HG03025 (cell line): ENCODE measurements around the gene TMUB2.
A peak's percentile ranks its signal among the peaks of the same experiment; 100 is the strongest.

Source experiments
- ATAC-seq: cut with Tn5 transposase; IDR thresholded peaks from one replicate; pipeline ENCODE4 v1.9.1; 2021; ENCODE audit warnings: mild to moderate bottlenecking, moderate library complexity; ENCODE audit not compliant: unreplicated experiment, low FRiP score

Gene TMUB2

DNA sequence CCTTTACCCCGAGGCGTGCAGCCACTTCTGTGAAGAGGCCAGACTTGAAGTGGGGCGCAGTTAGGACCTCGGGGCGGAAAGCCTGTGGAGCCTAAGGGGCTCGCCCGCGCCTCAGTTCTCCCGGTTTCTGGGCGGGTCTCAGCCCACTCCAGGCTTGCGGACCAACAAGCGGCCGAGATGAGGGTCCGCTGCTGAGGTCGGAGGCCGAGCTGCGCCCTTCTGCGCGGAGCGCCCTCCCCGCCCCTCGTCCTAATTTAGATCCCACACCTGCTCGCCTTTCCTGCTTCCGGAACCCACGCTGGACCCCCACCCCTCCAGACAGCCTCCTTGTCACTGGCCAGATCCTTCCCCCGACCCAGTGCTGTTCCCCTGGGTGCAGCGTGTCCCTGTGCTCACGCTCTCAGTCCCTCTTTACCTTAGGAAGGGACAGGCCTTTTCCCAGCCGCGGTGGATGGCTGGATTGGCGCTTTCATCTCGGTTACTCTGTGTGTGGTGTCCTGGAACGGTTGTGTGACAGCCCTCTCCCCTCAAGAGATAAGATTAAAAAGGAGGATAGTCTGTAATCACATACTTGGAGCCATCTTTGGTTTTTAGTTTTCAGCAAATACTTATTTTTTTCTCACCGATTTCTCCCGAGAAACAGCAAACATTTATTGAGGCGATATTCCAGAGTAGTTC, 13.8 kb downstream of the TMUB2 start:
- ATAC-seq, result peak; percentile 2

DNA sequence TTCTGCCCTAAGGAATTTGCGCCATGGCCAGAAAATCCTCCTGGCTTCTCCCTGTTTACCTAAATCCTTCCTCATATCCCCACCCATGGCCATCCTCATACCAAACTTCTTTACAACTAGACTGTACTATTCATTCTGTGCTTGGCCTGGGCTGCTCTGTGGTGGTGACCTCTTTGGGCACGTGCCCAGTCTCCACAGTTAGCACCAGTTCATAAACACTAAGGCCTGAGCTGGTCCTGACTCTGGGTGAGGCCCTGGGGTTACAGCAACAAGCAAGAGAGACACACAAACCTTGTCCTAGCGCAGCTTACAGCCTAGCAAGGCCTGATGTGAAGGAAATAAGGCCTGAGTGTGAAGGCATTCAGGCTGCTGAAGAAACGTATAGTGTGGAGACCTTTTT, 16.0 kb downstream of the TMUB2 start:
- no peak for ATAC-seq

DNA sequence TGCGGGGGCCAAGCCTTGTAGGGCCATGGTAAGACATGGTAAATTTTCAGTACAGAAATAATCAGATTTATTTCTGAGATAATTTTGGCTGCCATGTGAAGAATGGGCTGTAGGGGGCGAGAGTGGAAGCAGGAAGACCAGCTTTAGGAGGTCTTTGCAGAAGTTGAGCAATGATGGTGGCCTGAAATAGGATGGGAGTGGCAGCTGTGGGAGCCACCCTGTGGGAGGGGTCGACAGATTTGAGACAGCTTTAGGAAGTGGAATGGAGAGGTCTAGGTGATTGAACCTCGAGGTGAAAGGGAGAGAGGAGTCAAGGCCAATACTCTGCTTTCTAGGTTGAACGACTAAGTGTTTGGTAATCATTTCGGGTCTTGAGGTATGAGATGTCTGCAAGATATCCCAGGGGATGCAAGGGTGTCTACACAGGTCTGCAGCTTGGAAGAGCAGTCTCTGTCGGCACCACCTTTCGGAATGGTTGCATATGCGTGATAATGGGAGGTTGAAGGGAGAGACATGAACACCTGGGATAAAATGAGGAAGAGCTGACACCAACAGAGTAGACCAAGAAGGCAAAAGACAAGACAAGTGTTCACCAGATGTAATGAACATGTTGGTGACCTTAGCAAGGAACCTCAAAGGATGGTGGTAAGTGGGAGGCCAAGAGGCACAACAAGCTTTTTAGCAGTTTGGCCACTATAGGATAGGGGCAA, 17.1 kb downstream of the TMUB2 start:
- ATAC-seq, result no peak

- ATAC-seq, result no peak
Measured at GRCh38 chr17:44204441-44204882, 17.7 kb downstream of the TMUB2 start.

DNA sequence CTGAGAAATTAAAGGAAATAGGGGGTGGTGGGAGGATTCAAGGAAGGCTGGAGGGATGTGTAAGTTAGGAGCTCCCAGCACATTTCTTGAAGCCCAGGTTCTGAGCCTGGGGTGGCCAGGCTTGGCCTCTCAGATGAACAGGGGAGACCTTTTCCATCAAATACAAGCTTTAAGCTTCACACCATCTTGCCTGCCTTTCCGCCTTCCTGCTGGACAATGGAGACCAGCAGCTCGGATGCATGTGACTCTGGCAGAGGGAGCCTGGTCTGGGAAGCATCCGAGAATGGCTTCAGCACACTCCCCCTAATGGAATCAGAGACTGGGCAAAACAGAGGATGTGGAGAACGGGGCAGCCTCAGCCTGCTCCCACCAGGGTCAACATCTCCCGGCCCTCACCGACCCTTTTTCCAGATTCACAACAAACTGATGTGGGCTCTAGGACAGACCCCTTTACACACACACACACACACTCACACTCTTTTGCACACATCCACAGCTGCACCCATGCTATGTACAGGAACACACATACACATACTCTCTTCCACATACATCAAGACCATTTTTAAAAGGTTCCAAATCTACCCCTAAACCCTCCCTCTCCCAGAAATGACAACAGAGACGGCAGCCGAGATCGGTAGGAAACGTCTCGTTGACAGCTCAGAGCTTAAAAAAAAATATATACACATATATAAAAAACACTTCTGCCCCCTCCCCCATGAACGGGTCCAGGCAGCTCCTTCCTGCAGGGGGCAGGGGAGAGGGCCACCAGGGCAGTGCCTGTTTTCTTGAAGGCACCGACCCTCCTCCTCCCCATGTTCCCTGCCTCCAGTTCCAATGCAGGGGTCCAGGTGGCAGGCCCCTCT, 19.4 kb downstream of the TMUB2 start:
- no peak for ATAC-seq

DNA sequence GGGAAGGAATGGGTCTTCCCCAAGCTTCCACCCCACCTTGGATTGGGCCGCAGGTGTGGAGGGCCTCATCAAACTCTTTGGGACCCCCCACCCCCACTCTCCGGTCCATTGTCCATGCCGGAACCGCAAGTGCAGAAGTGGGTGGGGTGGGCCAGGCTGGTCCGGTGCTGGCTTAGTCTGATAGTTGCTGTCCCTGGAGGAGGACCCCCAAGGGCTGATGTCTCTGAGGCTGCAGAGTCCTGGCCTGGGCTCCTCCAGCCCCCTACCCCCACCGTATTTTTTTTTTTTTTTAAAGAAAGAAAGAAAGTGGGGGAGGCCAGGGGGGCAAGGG, 20.0 kb downstream of the TMUB2 start:
- no peak for ATAC-seq

DNA sequence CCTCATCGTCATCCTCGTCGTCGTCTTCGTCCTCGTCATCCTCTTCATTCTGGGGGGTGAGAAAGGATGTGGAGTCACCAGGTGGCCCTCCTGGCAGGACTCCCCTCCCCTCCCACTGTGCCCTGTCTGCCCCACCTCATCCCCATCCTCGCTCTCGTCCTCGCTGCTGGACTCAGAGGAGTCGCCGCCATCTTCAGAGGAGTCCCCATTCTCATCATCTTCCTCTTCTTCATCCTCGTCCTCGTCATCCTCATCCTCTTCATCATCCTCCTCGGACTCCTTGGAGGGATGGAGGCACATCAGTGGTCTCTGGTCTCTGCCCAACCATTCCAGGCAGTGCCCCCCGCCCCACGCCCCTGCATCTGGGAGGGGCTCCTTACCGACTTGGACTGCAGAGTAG, 20.5 kb downstream of the TMUB2 start:
- ATAC-seq, result no peak

DNA sequence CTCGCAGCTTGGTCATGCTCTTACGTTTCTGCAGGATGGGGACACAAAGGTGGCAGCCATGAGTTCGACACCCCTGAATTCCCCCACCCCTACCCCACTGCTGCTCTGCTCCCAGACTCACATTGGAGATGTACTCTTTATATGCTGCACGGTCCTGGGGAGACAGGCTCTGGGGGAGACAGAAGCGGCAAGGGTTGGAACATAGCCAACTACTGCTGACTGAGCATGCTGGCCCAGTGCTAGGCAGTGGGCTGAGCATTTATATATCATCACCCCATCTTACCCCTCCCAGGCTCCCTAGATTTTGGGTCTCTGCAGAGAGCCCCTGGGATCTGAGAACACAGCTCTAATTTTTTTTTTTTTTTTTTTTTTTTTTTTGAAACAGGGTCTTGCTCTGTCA, 21.0 kb downstream of the TMUB2 start:
- ATAC-seq, result no peak

- no peak for ATAC-seq
Measured at GRCh38 chr17:44209786-44210341, 23.1 kb downstream of the TMUB2 start.

- ATAC-seq, result peak; percentile 72
Measured at GRCh38 chr17:44210342-44211192, 23.8 kb downstream of the TMUB2 start.

- ATAC-seq, result no peak
Measured at GRCh38 chr17:44211281-44212265, 24.8 kb downstream of the TMUB2 start.

- no peak for ATAC-seq
Measured at GRCh38 chr17:44212507-44213402, 26.0 kb downstream of the TMUB2 start.

DNA sequence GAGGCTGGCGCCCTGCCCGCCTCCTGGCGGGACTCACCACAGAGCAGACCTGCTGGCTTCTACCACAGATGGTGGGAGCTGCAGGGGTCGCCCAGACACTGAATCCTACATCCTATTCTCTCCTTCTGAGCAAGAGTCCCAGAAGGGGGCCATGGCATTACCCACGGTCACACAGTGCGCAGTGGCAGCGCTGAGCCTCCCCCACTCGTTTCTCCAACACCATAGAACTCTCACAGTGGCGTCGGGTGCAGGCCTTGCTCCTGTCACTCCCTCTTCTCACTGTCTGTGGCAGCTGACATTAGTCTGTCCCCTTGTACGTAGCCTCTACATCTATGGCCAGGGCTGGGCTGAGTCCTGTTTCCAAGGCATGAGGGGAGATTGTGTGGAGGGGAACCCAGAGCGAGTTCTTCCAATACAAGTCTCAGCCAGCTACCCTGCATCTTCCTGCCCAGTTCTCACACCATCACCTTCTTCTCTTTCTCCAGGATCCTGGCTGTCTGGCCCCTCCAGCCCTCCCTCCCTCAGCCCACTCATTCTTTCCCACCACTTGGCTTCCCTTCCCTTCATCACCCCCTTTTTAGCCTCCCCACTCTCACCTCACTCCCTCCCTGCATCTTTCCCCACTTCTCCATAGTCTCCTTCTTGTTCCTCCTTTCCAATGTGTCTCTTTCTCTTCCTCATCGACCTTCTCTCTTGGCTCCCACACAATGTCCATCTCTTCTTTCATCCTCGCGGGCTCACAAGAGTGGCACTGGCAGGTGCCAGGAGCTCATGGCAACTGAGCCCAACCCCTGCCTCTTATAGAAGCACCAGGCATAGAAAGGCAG, 26.8 kb downstream of the TMUB2 start:
- no peak for ATAC-seq

DNA sequence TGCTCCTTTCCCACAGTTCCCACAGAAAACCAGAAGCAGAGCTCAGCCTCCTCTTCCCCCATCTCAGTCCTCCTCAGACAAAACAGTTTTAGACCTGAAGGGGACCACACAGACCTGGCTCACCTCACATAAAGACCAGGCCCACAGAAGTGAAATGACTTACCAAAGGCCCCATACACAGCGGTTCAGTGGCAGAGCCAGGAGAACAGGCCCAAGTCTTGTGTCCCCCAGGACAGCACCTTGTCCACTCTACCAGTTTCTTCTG, 27.4 kb downstream of the TMUB2 start:
- no peak for ATAC-seq

GRCh38 chr17:44214896-44215295, 28.1 kb downstream of the TMUB2 start:
- ATAC-seq, result no peak

- ATAC-seq, result no peak
Measured at GRCh38 chr17:44216173-44216572, 29.4 kb downstream of the TMUB2 start.

- no peak for ATAC-seq
Measured at GRCh38 chr17:44216694-44217093, 29.9 kb downstream of the TMUB2 start.
